Measurements from ENCODE around the gene FAM135A.

The FAM135A gene

GRCh38 chr6:70590400-70590799 is 177.1 kb downstream of the FAM135A start:
- no peak for ATAC-seq (ENCODE audit: low read depth)
- Histone ChIP-seq H3K4me1 (ENCODE audit: insufficient read depth, poor library complexity, severe bottlenecking) (no peaks in the 10 kb centered on the region), H3K27ac (ENCODE audit: poor library complexity, severe bottlenecking) (no peak overlapping the region), H3K4me3 (ENCODE audit: severe bottlenecking) (no peak overlapping the region), H3K27me3 (ENCODE audit: insufficient read depth, poor library complexity, severe bottlenecking) (no peaks in the 10 kb centered on the region), H3K36me3 (ENCODE audit: low read depth) (peaks cover 10% of the 10 kb centered on the region; the same call in 1 of the 2 replicates), H3K9me3 (ENCODE audit: severe bottlenecking) (no peaks in the 10 kb centered on the region)
- no peak for DNase-seq (ENCODE audit: low spot score)
- no peak for TF ChIP-seq CTCF (IDR thresholded peaks at IDR 0.05; ENCODE audit: poor library complexity, severe bottlenecking)

GRCh38 chr6:70592391-70593117 is 179.2 kb downstream of the FAM135A start:
- H3K9me3 ChIP-seq (ENCODE audit: severe bottlenecking), result no peaks in the 10 kb centered on the region
- no peak for DNase-seq (ENCODE audit: low spot score)
- H3K27ac ChIP-seq (ENCODE audit: poor library complexity, severe bottlenecking), result no peak overlapping the region
- H3K27me3 ChIP-seq (ENCODE audit: insufficient read depth, poor library complexity, severe bottlenecking), result no peaks in the 10 kb centered on the region
- H3K36me3 ChIP-seq (ENCODE audit: low read depth), result peaks cover 10% of the 10 kb centered on the region; the same call in 1 of the 2 replicates
- no peak overlapping the region for H3K4me3 ChIP-seq (ENCODE audit: severe bottlenecking)
- no peak for TF ChIP-seq CTCF (IDR thresholded peaks at IDR 0.05; ENCODE audit: poor library complexity, severe bottlenecking)
- no peaks in the 10 kb centered on the region for H3K4me1 ChIP-seq (ENCODE audit: insufficient read depth, poor library complexity, severe bottlenecking)
- no peak for ATAC-seq (ENCODE audit: low read depth)

- no peak for DNase-seq (ENCODE audit: low spot score)
- no peak for TF ChIP-seq CTCF (IDR thresholded peaks at IDR 0.05; ENCODE audit: poor library complexity, severe bottlenecking)
- Histone ChIP-seq H3K4me1 (ENCODE audit: insufficient read depth, poor library complexity, severe bottlenecking) (no peaks in the 10 kb centered on the region), H3K4me3 (ENCODE audit: severe bottlenecking) (no peak overlapping the region), H3K36me3 (ENCODE audit: low read depth) (peaks cover 6% of the 10 kb centered on the region; the same call in 1 of the 2 replicates), H3K27ac (ENCODE audit: poor library complexity, severe bottlenecking) (no peak overlapping the region), H3K27me3 (ENCODE audit: insufficient read depth, poor library complexity, severe bottlenecking) (no peaks in the 10 kb centered on the region), H3K9me3 (ENCODE audit: severe bottlenecking) (no peaks in the 10 kb centered on the region)
- no peak for ATAC-seq (ENCODE audit: low read depth)
These were observed 179.8 kb downstream of the FAM135A start for GRCh38 chr6:70593118-70593486.

- TF ChIP-seq CTCF (IDR thresholded peaks at IDR 0.05; ENCODE audit: poor library complexity, severe bottlenecking), result no peak
- Histone ChIP-seq H3K27ac (ENCODE audit: poor library complexity, severe bottlenecking) (no peak overlapping the region), H3K27me3 (ENCODE audit: insufficient read depth, poor library complexity, severe bottlenecking) (no peaks in the 10 kb centered on the region), H3K4me1 (ENCODE audit: insufficient read depth, poor library complexity, severe bottlenecking) (no peaks in the 10 kb centered on the region), H3K36me3 (ENCODE audit: low read depth) (no peaks in the 10 kb centered on the region), H3K9me3 (ENCODE audit: severe bottlenecking) (no peaks in the 10 kb centered on the region), H3K4me3 (ENCODE audit: severe bottlenecking) (no peak overlapping the region)
- no peak for ATAC-seq (ENCODE audit: low read depth)
- DNase-seq (ENCODE audit: low spot score), result no peak
These were observed 185.9 kb downstream of the FAM135A start for GRCh38 chr6:70599187-70599586.

- no peaks in the 10 kb centered on the region for H3K27me3 ChIP-seq (ENCODE audit: insufficient read depth, poor library complexity, severe bottlenecking)
- no peak overlapping the region for H3K4me3 ChIP-seq (ENCODE audit: severe bottlenecking)
- no peak for TF ChIP-seq CTCF (IDR thresholded peaks at IDR 0.05; ENCODE audit: poor library complexity, severe bottlenecking)
- no peaks in the 10 kb centered on the region for H3K4me1 ChIP-seq (ENCODE audit: insufficient read depth, poor library complexity, severe bottlenecking)
- H3K36me3 ChIP-seq (ENCODE audit: low read depth), result no peaks in the 10 kb centered on the region
- DNase-seq (ENCODE audit: low spot score) (no peak), ATAC-seq (ENCODE audit: low read depth) (no peak)
- no peak overlapping the region for H3K27ac ChIP-seq (ENCODE audit: poor library complexity, severe bottlenecking)
- H3K9me3 ChIP-seq (ENCODE audit: severe bottlenecking), result no peaks in the 10 kb centered on the region
These were observed 187.7 kb downstream of the FAM135A start for GRCh38 chr6:70601014-70601413.
